ENCODE results near the gene TIA1. TPM values are rescaled to one million over a fixed set of nuclear protein-coding genes. Genes with fewer than 3 reads are reported as not detected.
"Not testable (repeated sequence)": the region's sequence is repeated elsewhere in the genome, so short reads cannot be mapped to it uniquely, and the experiment has no call there.

Gene TIA1
- polyA plus RNA-seq, 3 donors from 2014 or later: 37.1 to 64.3 (median 46.4) TPM

- no peak for DNase-seq
- Mint-ChIP-seq H3K4me1 (no peaks in the 10 kb centered on the region), H3K27me3 (ENCODE audit: low read depth in 3 of 3) (peaks cover 0 to 3% (median 0%) of the 10 kb centered on the region in 3 donors), H3K27ac (no peak overlapping the region), H3K4me3 (no peak overlapping the region), H3K9me3 (no peaks in the 10 kb centered on the region), H3K36me3 (peaks cover 0 to 3% (median 0%) of the 10 kb centered on the region in 3 donors)
These were observed 45.3 kb downstream of the TIA1 start for GRCh38 chr2:70203086-70203485.

GRCh38 chr2:70202236-70202806 lies 46.1 kb downstream of the TIA1 start:
- H3K36me3 Mint-ChIP-seq: peaks cover 0 to 3% (median 0%) of the 10 kb centered on the region in 3 donors

GRCh38 chr2:70201831-70202230 lies 46.6 kb downstream of the TIA1 start:
- H3K4me1 Mint-ChIP-seq: no peaks in the 10 kb centered on the region
- peaks cover 0 to 3% (median 0%) of the 10 kb centered on the region in 3 donors for H3K36me3 Mint-ChIP-seq
- no peak overlapping the region for H3K27ac Mint-ChIP-seq
- H3K4me3 Mint-ChIP-seq: no peak overlapping the region
- no peaks in the 10 kb centered on the region for H3K9me3 Mint-ChIP-seq
- no peak for DNase-seq
- H3K27me3 Mint-ChIP-seq (ENCODE audit: low read depth in 3 of 3): peaks cover 0 to 4% (median 0%) of the 10 kb centered on the region in 3 donors

More at GRCh38 chr2:70202236-70202806, 46.1 kb downstream of the TIA1 start:
- Mint-ChIP-seq H3K4me3 (no peak overlapping the region), H3K9me3 (no peaks in the 10 kb centered on the region), H3K4me1 (no peaks in the 10 kb centered on the region), H3K27ac (no peak overlapping the region), H3K27me3 (ENCODE audit: low read depth in 3 of 3) (peaks cover 0 to 5% (median 0%) of the 10 kb centered on the region in 3 donors)
- DNase-seq: no peak

- Mint-ChIP-seq H3K9me3 (no peaks in the 10 kb centered on the region), H3K4me1 (no peaks in the 10 kb centered on the region), H3K4me3 (no peak overlapping the region), H3K27ac (no peak overlapping the region), H3K36me3 (peaks cover 0 to 3% (median 0%) of the 10 kb centered on the region in 3 donors), H3K27me3 (ENCODE audit: low read depth in 3 of 3) (peaks cover 0 to 2% (median 0%) of the 10 kb centered on the region in 3 donors)
- no peak for DNase-seq
These were observed 47.1 kb downstream of the TIA1 start for GRCh38 chr2:70201225-70201768.

- Mint-ChIP-seq H3K27me3 (ENCODE audit: low read depth in 3 of 3) (peaks cover 0 to 5% (median 5%) of the 10 kb centered on the region in 3 donors), H3K4me1 (no peaks in the 10 kb centered on the region), H3K4me3 (no peak overlapping the region), H3K36me3 (peaks cover 0 to 3% (median 0%) of the 10 kb centered on the region in 3 donors), H3K9me3 (no peaks in the 10 kb centered on the region), H3K27ac (no peak overlapping the region)
- no peak for DNase-seq
These were observed 49.0 kb downstream of the TIA1 start for GRCh38 chr2:70199320-70199864.

GRCh38 chr2:70192516-70192915 lies 55.9 kb downstream of the TIA1 start:
- peaks cover 19 to 20% of the 10 kb centered on the region in 2 donors for H3K4me1 Mint-ChIP-seq
- no peak for DNase-seq
- no peak overlapping the region for H3K27ac Mint-ChIP-seq
- H3K4me3 Mint-ChIP-seq: no peak overlapping the region
- H3K9me3 Mint-ChIP-seq: no peaks in the 10 kb centered on the region
- no peaks in the 10 kb centered on the region for H3K36me3 Mint-ChIP-seq
- H3K27me3 Mint-ChIP-seq (ENCODE audit: low read depth in 3 of 3): peaks cover 2 to 17% (median 12%) of the 10 kb centered on the region in 3 donors

- H3K36me3 Mint-ChIP-seq: no peaks in the 10 kb centered on the region
- H3K27me3 Mint-ChIP-seq (ENCODE audit: low read depth in 3 of 3): peaks cover 2 to 17% (median 12%) of the 10 kb centered on the region in 3 donors
- H3K27ac Mint-ChIP-seq: peak overlapping the region; percentile 94 to 100 (median 97)
- H3K4me3 Mint-ChIP-seq: peak overlapping the region; percentile 88 to 99 (median 93)
- H3K9me3 Mint-ChIP-seq: no peaks in the 10 kb centered on the region
- peaks cover 19 to 20% of the 10 kb centered on the region in 2 donors for H3K4me1 Mint-ChIP-seq
- no peak for DNase-seq
These were observed 57.1 kb downstream of the TIA1 start for GRCh38 chr2:70191244-70191735.

GRCh38 chr2:70190418-70191243 lies 57.8 kb downstream of the TIA1 start, which contains the start of gene C2orf42:
Gene C2orf42 (minus strand): TSS chr2:70191019. CDS start chr2:70181985, 9,034 bp downstream.
- peak within 1 kb of the TSS; percentile 88 to 99 (median 93) for H3K4me3 Mint-ChIP-seq
- H3K27ac Mint-ChIP-seq: peak within 1 kb of the TSS; percentile 94 to 100 (median 97)
- peak; percentile 95 to 96 (median 96) for DNase-seq
- H3K9me3 Mint-ChIP-seq: no peaks in the 10 kb centered on the region
- H3K27me3 Mint-ChIP-seq (ENCODE audit: low read depth in 3 of 3): peaks cover 2 to 14% (median 8%) of the 10 kb centered on the region in 3 donors
- peaks cover 19 to 20% of the 10 kb centered on the region in 2 donors for H3K4me1 Mint-ChIP-seq
- H3K36me3 Mint-ChIP-seq: no peaks in the 10 kb centered on the region

- DNase-seq: no peak
- no peaks in the 10 kb centered on the region for H3K9me3 Mint-ChIP-seq
- H3K27ac Mint-ChIP-seq: peak overlapping the region in 3 of 6 donors; percentile 23 to 41 (median 37)
- peaks cover 19 to 20% of the 10 kb centered on the region in 2 donors for H3K4me1 Mint-ChIP-seq
- no peaks in the 10 kb centered on the region for H3K36me3 Mint-ChIP-seq
- H3K27me3 Mint-ChIP-seq (ENCODE audit: low read depth in 3 of 3): peaks cover 2 to 14% (median 7%) of the 10 kb centered on the region in 3 donors
- H3K4me3 Mint-ChIP-seq: peak overlapping the region in 3 of 5 donors; percentile 15 to 25 (median 19)
These were observed 60.0 kb downstream of the TIA1 start for GRCh38 chr2:70188460-70188859.

GRCh38 chr2:70187170-70187569 lies 61.3 kb downstream of the TIA1 start:
- Mint-ChIP-seq H3K27me3 (ENCODE audit: low read depth in 3 of 3) (peaks cover 2 to 12% (median 7%) of the 10 kb centered on the region in 3 donors), H3K4me1 (peaks cover 26 to 27% of the 10 kb centered on the region in 2 donors)
- H3K36me3 Mint-ChIP-seq, H3K4me3 Mint-ChIP-seq, DNase-seq, H3K9me3 Mint-ChIP-seq, H3K27ac Mint-ChIP-seq: not testable (repeated sequence)

GRCh38 chr2:70182689-70183088 lies 65.7 kb downstream of the TIA1 start:
- H3K36me3 Mint-ChIP-seq: peaks cover 0 to 8% (median 0%) of the 10 kb centered on the region in 3 donors
- peaks cover 17 to 31% of the 10 kb centered on the region in 2 donors for H3K4me1 Mint-ChIP-seq
- no peaks in the 10 kb centered on the region for H3K27me3 Mint-ChIP-seq (ENCODE audit: low read depth in 3 of 3)
- peak overlapping the region in 3 of 5 donors; percentile 14 to 59 (median 32) for H3K4me3 Mint-ChIP-seq
- peak overlapping the region in 3 of 6 donors; percentile 8 to 72 (median 26) for H3K27ac Mint-ChIP-seq
- no peaks in the 10 kb centered on the region for H3K9me3 Mint-ChIP-seq
- DNase-seq: no peak

- Mint-ChIP-seq H3K36me3 (peaks cover 0 to 13% (median 4%) of the 10 kb centered on the region in 3 donors), H3K27me3 (ENCODE audit: low read depth in 3 of 3) (no peaks in the 10 kb centered on the region), H3K27ac (peak overlapping the region; percentile 89 to 93 (median 91)), H3K4me1 (peaks cover 17 to 31% of the 10 kb centered on the region in 2 donors), H3K4me3 (peak overlapping the region; percentile 68 to 86 (median 75)), H3K9me3 (no peaks in the 10 kb centered on the region)
- DNase-seq: peak; percentile 26 to 56 (median 53)
These were observed 67.0 kb downstream of the TIA1 start for GRCh38 chr2:70181363-70181956.

GRCh38 chr2:70173520-70173919 lies 74.9 kb downstream of the TIA1 start:
- H3K4me1 Mint-ChIP-seq: no peaks in the 10 kb centered on the region
- H3K36me3 Mint-ChIP-seq: peaks cover 15 to 36% (median 16%) of the 10 kb centered on the region in 3 donors
- H3K27me3 Mint-ChIP-seq (ENCODE audit: low read depth in 3 of 3): no peaks in the 10 kb centered on the region
- DNase-seq: no peak
- no peak overlapping the region for H3K4me3 Mint-ChIP-seq
- H3K9me3 Mint-ChIP-seq: no peaks in the 10 kb centered on the region
- no peak overlapping the region for H3K27ac Mint-ChIP-seq
